Loucy (cell line): ENCODE data around the gene CAPN9.

ENCODE experiments used
- H2AFZ ChIP-seq: fragments of 200-600 bp; sonication (generic); 2 replicates; pipeline ENCODE4 v1.6.0; 2016; ENCODE audit warnings: antibody characterized with exemption, mild to moderate bottlenecking, low read length, moderate library complexity
- H3F3A ChIP-seq: fragments of 200-600 bp; 2 replicates; pipeline ENCODE4 v1.6.0; 2016; ENCODE audit warnings: antibody characterized with exemption, low read depth, mild to moderate bottlenecking
- H3K27me3 ChIP-seq: fragments of 200-600 bp; sonication (generic); 2 replicates; pipeline ENCODE4 v1.6.1; 2014; ENCODE audit warnings: low read length, mild to moderate bottlenecking; ENCODE audit not compliant: insufficient read depth, poor library complexity, severe bottlenecking
- H3K36me3 ChIP-seq: fragments of 200-600 bp; sonication (generic); 2 replicates; pipeline ENCODE4 v1.6.1; 2016; ENCODE audit warnings: low read length; ENCODE audit not compliant: insufficient read depth
- H3K4me1 ChIP-seq: fragments of 200-600 bp; sonication (generic); 2 replicates; pipeline ENCODE4 v1.5.1; 2014; ENCODE audit warnings: low read length, mild to moderate bottlenecking; ENCODE audit not compliant: insufficient read depth, poor library complexity, severe bottlenecking
- H3K4me2 ChIP-seq: fragments of 200-600 bp; sonication (generic); 2 replicates; pipeline ENCODE4 v1.6.0; 2014; ENCODE audit warnings: antibody characterized with exemption, low read length, low read depth, mild to moderate bottlenecking; ENCODE audit not compliant: poor library complexity, severe bottlenecking
- H3K4me3 ChIP-seq: fragments of 200-600 bp; sonication (generic); 2 replicates; pipeline ENCODE4 v1.5.1; 2014; ENCODE audit warnings: low read length, mild to moderate bottlenecking, mixed read lengths; ENCODE audit not compliant: poor library complexity, severe bottlenecking
- H3K79me2 ChIP-seq: fragments of 200-600 bp; sonication (generic); 2 replicates; pipeline ENCODE4 v1.6.1; 2014; ENCODE audit warnings: low read length; ENCODE audit not compliant: insufficient read depth
- H3K9ac ChIP-seq: fragments of 200-600 bp; sonication (generic); 2 replicates; pipeline ENCODE4 v1.6.0; 2014; ENCODE audit warnings: mild to moderate bottlenecking, low read depth, low read length, moderate library complexity; ENCODE audit not compliant: poor library complexity, severe bottlenecking
- H3K9me2 ChIP-seq: fragments of 200-600 bp; sonication (generic); replicated peaks from 2 replicates; pipeline ENCODE4 v1.6.1; 2016; ENCODE audit warnings: low read depth, low read length, mixed read lengths
- H3K9me3 ChIP-seq: fragments of 200-600 bp; sonication (generic); 2 replicates; pipeline ENCODE4 v1.6.1; 2014; ENCODE audit warnings: mild to moderate bottlenecking, antibody characterized with exemption, low read length, low read depth; ENCODE audit not compliant: insufficient read depth
- H4K20me1 ChIP-seq: fragments of 200-600 bp; sonication (generic); 2 replicates; pipeline ENCODE4 v1.6.0; 2014; ENCODE audit warnings: antibody characterized with exemption, low read length, mild to moderate bottlenecking; ENCODE audit not compliant: insufficient read depth, poor library complexity, severe bottlenecking
- EZH2phosphoT487 ChIP-seq: fragments of 200-600 bp; IDR thresholded peaks from 2 replicates; pipeline ENCODE4 v1.6.1; 2018; ENCODE audit warnings: antibody characterized with exemption, mild to moderate bottlenecking, moderate library complexity, borderline replicate concordance
- TF ChIP-seq, protein P1 (sequence below): fragments of 200-600 bp; sonication (generic); conservative IDR thresholded peaks from 2 replicates; pipeline ENCODE4 v1.5.1; 2014; ENCODE audit warnings: mild to moderate bottlenecking, antibody characterized with exemption, low read length

CAPN9 gene

GRCh38 chr1:230836793-230837192 is 89.6 kb downstream of the CAPN9 start:
- H3K36me3 ChIP-seq: peaks cover 25% of the 10 kb centered on the region; the same call in 1 of the 2 replicates
- H3K9me3 ChIP-seq: no peaks in the 10 kb centered on the region
- H3K9ac ChIP-seq: no peak overlapping the region
- no peaks in the 10 kb centered on the region for H3F3A ChIP-seq
- no peak overlapping the region for H2AFZ ChIP-seq
- TF ChIP-seq, protein P1, sequence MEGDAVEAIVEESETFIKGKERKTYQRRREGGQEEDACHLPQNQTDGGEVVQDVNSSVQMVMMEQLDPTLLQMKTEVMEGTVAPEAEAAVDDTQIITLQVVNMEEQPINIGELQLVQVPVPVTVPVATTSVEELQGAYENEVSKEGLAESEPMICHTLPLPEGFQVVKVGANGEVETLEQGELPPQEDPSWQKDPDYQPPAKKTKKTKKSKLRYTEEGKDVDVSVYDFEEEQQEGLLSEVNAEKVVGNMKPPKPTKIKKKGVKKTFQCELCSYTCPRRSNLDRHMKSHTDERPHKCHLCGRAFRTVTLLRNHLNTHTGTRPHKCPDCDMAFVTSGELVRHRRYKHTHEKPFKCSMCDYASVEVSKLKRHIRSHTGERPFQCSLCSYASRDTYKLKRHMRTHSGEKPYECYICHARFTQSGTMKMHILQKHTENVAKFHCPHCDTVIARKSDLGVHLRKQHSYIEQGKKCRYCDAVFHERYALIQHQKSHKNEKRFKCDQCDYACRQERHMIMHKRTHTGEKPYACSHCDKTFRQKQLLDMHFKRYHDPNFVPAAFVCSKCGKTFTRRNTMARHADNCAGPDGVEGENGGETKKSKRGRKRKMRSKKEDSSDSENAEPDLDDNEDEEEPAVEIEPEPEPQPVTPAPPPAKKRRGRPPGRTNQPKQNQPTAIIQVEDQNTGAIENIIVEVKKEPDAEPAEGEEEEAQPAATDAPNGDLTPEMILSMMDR: no peak
- no peak for TF ChIP-seq EZH2phosphoT487
- no peak overlapping the region for H3K4me3 ChIP-seq
- no peak overlapping the region for H3K4me2 ChIP-seq
- no peaks in the 10 kb centered on the region for H3K27me3 ChIP-seq
- H3K4me1 ChIP-seq: no peaks in the 10 kb centered on the region
- H3K9me2 ChIP-seq: no peaks in the 10 kb centered on the region
- H3K79me2 ChIP-seq: no peaks in the 10 kb centered on the region
- no peaks in the 10 kb centered on the region for H4K20me1 ChIP-seq

DNA sequence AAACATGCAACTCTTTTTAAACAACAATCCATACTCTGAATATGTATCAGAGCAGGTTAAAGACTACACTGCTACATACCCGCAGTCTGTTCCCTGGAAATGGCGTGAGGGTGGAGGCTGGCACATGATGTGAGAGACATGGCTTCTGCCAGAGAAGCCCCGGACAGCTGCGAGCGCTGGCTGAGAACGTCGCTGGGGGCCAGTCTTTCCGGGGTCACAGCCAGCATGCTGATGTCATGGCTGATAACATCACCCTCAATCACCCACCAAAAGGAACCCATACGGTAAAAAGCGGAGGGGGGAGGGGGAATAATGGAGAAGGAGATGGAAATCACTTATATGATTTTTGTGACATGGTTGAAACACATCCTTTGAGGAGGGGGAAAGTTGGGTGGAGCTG is 92.0 kb downstream of the CAPN9 start:
- Histone ChIP-seq H3K9me2 (no peaks in the 10 kb centered on the region), H3F3A (no peaks in the 10 kb centered on the region), H2AFZ (no peak overlapping the region), H3K36me3 (peaks cover 39% of the 10 kb centered on the region; the same call in 1 of the 2 replicates), H3K4me3 (no peak overlapping the region), H3K79me2 (no peaks in the 10 kb centered on the region), H3K4me1 (no peaks in the 10 kb centered on the region), H4K20me1 (no peaks in the 10 kb centered on the region), H3K4me2 (no peak overlapping the region), H3K9me3 (no peaks in the 10 kb centered on the region), H3K27me3 (no peaks in the 10 kb centered on the region), H3K9ac (no peak overlapping the region)
- TF ChIP-seq EZH2phosphoT487: no peak
- TF ChIP-seq, protein P1: no peak

DNA sequence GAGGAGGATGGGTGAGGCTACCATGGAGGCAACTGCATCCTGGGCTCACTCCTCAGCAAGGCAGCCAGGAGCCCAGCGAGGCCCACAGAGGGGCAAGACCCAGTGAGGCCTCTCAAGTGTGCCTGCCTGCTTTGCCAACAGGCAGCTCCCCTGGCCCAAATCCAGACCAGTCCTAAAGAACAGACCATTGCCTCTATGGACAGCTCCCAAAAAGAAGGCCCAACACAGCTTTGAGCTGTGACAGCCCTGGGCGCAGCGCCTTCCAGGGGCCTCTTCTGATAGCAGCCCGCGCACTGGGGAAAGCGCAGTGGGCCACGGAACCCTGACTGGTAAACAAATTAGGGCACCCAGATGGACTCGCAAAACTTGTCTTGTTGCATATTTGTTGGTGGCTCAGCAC is 95.6 kb downstream of the CAPN9 start:
- Histone ChIP-seq H4K20me1 (no peaks in the 10 kb centered on the region), H3K27me3 (no peaks in the 10 kb centered on the region), H3K4me1 (peaks cover 4% of the 10 kb centered on the region), H3K9me3 (no peaks in the 10 kb centered on the region), H3K4me2 (no peak overlapping the region), H3K79me2 (no peaks in the 10 kb centered on the region), H2AFZ (no peak overlapping the region), H3K36me3 (peaks cover 39% of the 10 kb centered on the region; the same call in 1 of the 2 replicates), H3K9me2 (no peaks in the 10 kb centered on the region), H3F3A (no peaks in the 10 kb centered on the region), H3K9ac (no peak overlapping the region), H3K4me3 (no peak overlapping the region)
- no peak for TF ChIP-seq EZH2phosphoT487
- TF ChIP-seq, protein P1: no peak
